ENCODE measurements around the gene CLDN5. TPM values are rescaled to one million over a fixed set of nuclear protein-coding genes. Genes with fewer than 3 reads are reported as not detected.

CLDN5 gene
- total and polyA plus RNA-seq, 2 donors (not counting 1 experiment from before 2014, with no cell fraction given), result 0.33 TPM; not detected in 1

DNA sequence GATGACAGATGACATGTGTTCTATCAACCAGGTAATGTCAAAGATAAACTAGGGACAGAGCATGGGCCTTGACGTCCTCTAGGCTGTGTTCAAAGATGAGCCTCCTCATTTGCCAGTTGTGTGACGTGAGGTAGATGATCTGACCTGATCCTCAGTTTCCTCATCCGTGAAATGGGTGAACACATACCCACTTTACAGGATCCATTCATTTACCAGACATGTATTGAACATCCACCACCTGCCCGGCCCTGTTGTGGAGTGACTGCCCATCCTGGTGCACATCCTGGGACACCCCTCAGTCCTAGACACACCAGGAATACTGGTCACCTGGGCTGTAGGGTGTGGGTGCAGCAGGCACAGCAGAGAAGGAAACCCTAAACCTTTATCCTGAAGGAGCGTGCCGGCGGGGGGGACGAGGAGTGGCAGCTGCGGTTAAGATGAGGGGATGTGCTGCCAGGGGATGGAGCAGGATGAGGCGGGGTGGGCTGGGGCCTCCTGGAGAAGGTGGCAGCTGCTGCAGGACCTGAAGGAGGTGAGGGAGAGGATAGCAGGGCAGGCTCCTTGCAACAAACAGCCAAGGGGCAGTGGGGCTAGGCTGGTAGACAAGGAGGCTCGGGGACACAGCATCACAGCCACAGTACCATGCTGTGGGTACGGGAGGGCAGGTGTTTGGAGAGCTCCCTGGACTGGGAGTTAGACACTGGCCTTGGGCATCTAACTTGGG is 8.4 kb downstream of the CLDN5 start:
- no peaks in the 10 kb centered on the region for H3K79me2 ChIP-seq (ENCODE audit: control insufficient read depth, insufficient read depth, low read length)
- no peaks in the 10 kb centered on the region for H3K4me1 ChIP-seq (ENCODE audit: control insufficient read depth, extremely low read depth, insufficient read depth, low read length)
- no peak overlapping the region for H3K4me3 ChIP-seq (replicated peaks in 1 of 4; ENCODE audit: control extremely low read depth in 1 of 4, insufficient read depth in 1 of 4, low read depth in 3 of 4, low read length in 4 of 4)
- no peak overlapping the region for H3K9ac ChIP-seq (ENCODE audit: insufficient read depth, low read length)
- no peak overlapping the region for H3K4me2 ChIP-seq (ENCODE audit: extremely low read depth, insufficient read depth, low read length)
- H3K9me3 ChIP-seq (ENCODE audit: control insufficient read depth, insufficient read depth, low read depth, low read length), result no peaks in the 10 kb centered on the region
- H3K27me3 ChIP-seq (ENCODE audit: control insufficient read depth, insufficient read depth, low read length), result no peaks in the 10 kb centered on the region
- TF ChIP-seq, protein P1, sequence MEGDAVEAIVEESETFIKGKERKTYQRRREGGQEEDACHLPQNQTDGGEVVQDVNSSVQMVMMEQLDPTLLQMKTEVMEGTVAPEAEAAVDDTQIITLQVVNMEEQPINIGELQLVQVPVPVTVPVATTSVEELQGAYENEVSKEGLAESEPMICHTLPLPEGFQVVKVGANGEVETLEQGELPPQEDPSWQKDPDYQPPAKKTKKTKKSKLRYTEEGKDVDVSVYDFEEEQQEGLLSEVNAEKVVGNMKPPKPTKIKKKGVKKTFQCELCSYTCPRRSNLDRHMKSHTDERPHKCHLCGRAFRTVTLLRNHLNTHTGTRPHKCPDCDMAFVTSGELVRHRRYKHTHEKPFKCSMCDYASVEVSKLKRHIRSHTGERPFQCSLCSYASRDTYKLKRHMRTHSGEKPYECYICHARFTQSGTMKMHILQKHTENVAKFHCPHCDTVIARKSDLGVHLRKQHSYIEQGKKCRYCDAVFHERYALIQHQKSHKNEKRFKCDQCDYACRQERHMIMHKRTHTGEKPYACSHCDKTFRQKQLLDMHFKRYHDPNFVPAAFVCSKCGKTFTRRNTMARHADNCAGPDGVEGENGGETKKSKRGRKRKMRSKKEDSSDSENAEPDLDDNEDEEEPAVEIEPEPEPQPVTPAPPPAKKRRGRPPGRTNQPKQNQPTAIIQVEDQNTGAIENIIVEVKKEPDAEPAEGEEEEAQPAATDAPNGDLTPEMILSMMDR (conservative IDR thresholded peaks at IDR 0.05 in 1 of 2, IDR thresholded peaks at IDR 0.05 in 1 of 2; ENCODE audit: low read depth in 1 of 2, low read length in 2 of 2), result no peak
- TF ChIP-seq EZH2 (IDR thresholded peaks at IDR 0.05; ENCODE audit: low read length, missing control alignments), result no peak
- DNase-seq (ENCODE audit: low read depth in 2 of 2), result no peak
- H3K27ac ChIP-seq (ENCODE audit: insufficient read depth, low read length), result no peak overlapping the region
- no peaks in the 10 kb centered on the region for H4K20me1 ChIP-seq (ENCODE audit: control insufficient read depth, extremely low read depth, insufficient read depth, low read length)
- H3K36me3 ChIP-seq (ENCODE audit: control insufficient read depth, insufficient read depth, low read length), result peaks cover 2% of the 10 kb centered on the region
- no peak overlapping the region for H2AFZ ChIP-seq (ENCODE audit: low read length)

DNA sequence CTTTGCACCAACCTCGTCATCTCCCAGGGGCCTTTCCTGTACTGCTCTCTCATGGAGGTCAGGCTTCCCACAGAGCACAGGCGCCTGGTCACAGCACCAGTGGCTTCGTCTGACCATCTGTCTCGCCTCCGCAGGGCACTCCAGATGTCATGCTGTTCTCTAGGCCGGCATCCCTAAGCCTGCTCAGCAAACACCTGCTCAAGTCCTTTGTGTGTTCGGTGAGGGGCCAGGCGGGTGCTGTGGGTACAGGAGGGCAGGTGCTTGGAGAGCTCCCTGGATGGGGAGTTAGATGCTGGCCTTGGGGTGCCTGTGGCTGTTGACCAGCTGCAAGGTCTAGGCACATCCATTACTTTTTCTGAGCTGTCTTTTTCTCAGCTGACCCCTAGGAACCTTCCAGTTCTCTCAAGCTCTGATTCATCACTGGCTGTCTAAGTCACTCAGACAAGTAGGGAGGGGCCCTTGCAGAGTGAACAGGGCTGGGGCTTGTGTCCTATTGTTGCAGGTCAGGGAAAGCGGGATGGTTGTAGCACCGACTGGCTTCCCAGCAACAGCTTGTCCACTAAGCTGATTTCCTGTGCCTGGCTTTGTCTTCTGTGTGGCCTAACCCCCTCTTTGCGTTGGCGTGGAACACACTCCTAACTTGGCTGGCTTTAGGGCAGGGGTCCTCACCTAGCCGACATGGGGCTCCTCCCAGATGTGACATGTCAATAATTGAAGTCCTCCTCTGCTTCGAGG is 9.2 kb downstream of the CLDN5 start:
- Histone ChIP-seq H3K4me2 (ENCODE audit: extremely low read depth, insufficient read depth, low read length) (no peak overlapping the region), H3K27ac (ENCODE audit: insufficient read depth, low read length) (no peak overlapping the region), H3K9ac (ENCODE audit: insufficient read depth, low read length) (no peak overlapping the region), H3K4me3 (replicated peaks in 1 of 4; ENCODE audit: control extremely low read depth in 1 of 4, insufficient read depth in 1 of 4, low read depth in 3 of 4, low read length in 4 of 4) (no peak overlapping the region), H2AFZ (ENCODE audit: low read length) (no peak overlapping the region), H3K79me2 (ENCODE audit: control insufficient read depth, insufficient read depth, low read length) (no peaks in the 10 kb centered on the region), H4K20me1 (ENCODE audit: control insufficient read depth, extremely low read depth, insufficient read depth, low read length) (no peaks in the 10 kb centered on the region), H3K4me1 (ENCODE audit: control insufficient read depth, extremely low read depth, insufficient read depth, low read length) (no peaks in the 10 kb centered on the region), H3K27me3 (ENCODE audit: control insufficient read depth, insufficient read depth, low read length) (no peaks in the 10 kb centered on the region), H3K36me3 (ENCODE audit: control insufficient read depth, insufficient read depth, low read length) (peaks cover 2% of the 10 kb centered on the region), H3K9me3 (ENCODE audit: control insufficient read depth, insufficient read depth, low read depth, low read length) (no peaks in the 10 kb centered on the region)
- no peak for DNase-seq (ENCODE audit: low read depth in 2 of 2)
- TF ChIP-seq, protein P1 (conservative IDR thresholded peaks at IDR 0.05 in 1 of 2, IDR thresholded peaks at IDR 0.05 in 1 of 2; ENCODE audit: low read depth in 1 of 2, low read length in 2 of 2), result no peak
- TF ChIP-seq EZH2 (IDR thresholded peaks at IDR 0.05; ENCODE audit: low read length, missing control alignments), result no peak

DNA sequence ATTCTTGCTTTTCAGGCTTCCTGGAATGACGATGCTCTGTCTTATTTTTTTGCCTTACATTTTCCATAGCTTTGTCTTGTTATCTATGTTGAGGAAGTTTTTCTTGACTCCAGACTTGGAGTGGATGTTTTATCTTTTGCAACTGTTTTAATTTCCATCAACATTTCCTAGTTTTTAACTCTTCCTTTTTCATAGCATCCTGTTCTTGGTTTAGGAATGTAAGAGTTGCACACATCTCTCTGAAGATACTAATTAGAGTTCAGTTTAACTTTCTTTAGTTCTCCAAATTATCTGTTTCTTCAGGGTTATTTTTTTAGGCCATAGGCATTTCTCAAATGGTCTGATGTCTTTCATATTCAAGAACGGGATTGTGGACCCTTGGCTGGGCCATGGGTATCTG is 10.4 kb downstream of the CLDN5 start:
- DNase-seq (ENCODE audit: low read depth in 2 of 2), result no peak
- H3K9ac ChIP-seq (ENCODE audit: insufficient read depth, low read length), result no peak overlapping the region
- peaks cover 2% of the 10 kb centered on the region for H3K36me3 ChIP-seq (ENCODE audit: control insufficient read depth, insufficient read depth, low read length)
- H3K4me2 ChIP-seq (ENCODE audit: extremely low read depth, insufficient read depth, low read length), result no peak overlapping the region
- no peaks in the 10 kb centered on the region for H3K9me3 ChIP-seq (ENCODE audit: control insufficient read depth, insufficient read depth, low read depth, low read length)
- H4K20me1 ChIP-seq (ENCODE audit: control insufficient read depth, extremely low read depth, insufficient read depth, low read length), result no peaks in the 10 kb centered on the region
- no peak overlapping the region for H3K27ac ChIP-seq (ENCODE audit: insufficient read depth, low read length)
- no peaks in the 10 kb centered on the region for H3K79me2 ChIP-seq (ENCODE audit: control insufficient read depth, insufficient read depth, low read length)
- no peaks in the 10 kb centered on the region for H3K27me3 ChIP-seq (ENCODE audit: control insufficient read depth, insufficient read depth, low read length)
- H2AFZ ChIP-seq (ENCODE audit: low read length), result no peak overlapping the region
- no peaks in the 10 kb centered on the region for H3K4me1 ChIP-seq (ENCODE audit: control insufficient read depth, extremely low read depth, insufficient read depth, low read length)
- TF ChIP-seq, protein P1 (conservative IDR thresholded peaks at IDR 0.05 in 1 of 2, IDR thresholded peaks at IDR 0.05 in 1 of 2; ENCODE audit: low read depth in 1 of 2, low read length in 2 of 2), result no peak
- TF ChIP-seq EZH2 (IDR thresholded peaks at IDR 0.05; ENCODE audit: low read length, missing control alignments), result no peak
- no peak overlapping the region for H3K4me3 ChIP-seq (replicated peaks in 1 of 4; ENCODE audit: control extremely low read depth in 1 of 4, insufficient read depth in 1 of 4, low read depth in 3 of 4, low read length in 4 of 4)

Measured in fibroblast of lung (primary cell).